Right lobe of liver (tissue), 6 donors: ENCODE results near the gene DNMT3B. TPM values are rescaled to one million over a fixed set of nuclear protein-coding genes. Genes with fewer than 3 reads are reported as not detected.

Experiments used
- ATAC-seq, 4 donors: fragments of 200-7000 bp; cut with Tn5 transposase; one replicate each; pipeline ENCODE4 v1.9.1; 2020; ENCODE audit warnings: mild to moderate bottlenecking in 4 of 4, moderate library complexity in 4 of 4
- DNase-seq, 3 donors: peaks; one replicate each; pipeline ENCODE4 v3.0.0-alpha.2; 2020
- H3K27ac ChIP-seq, 3 donors: fragments of 200-600 bp; one replicate each; pipeline ENCODE4 v1.8.0; 2022
- H3K27me3 ChIP-seq, 2 donors: fragments of 200-600 bp; one replicate each; pipeline ENCODE4 v1.8.0; 2022
- H3K36me3 ChIP-seq, 4 donors: fragments of 200-600 bp; sonication (generic) in 1 of 4; one replicate each; pipeline versions ENCODE4 v1.5.1 to v1.8.0; 2017 to 2022; ENCODE audit warnings: control low read depth in 1 of 4
- H3K4me1 ChIP-seq, 4 donors: fragments of 200-600 bp; sonication (generic) in 1 of 4; one replicate each; pipeline versions ENCODE4 v1.5.1 to v1.8.0; 2017 to 2022; ENCODE audit warnings: control low read depth in 1 of 4
- H3K4me3 ChIP-seq, 3 donors: fragments of 200-600 bp; one replicate each; pipeline ENCODE4 v1.8.0; 2022
- H3K9me3 ChIP-seq, 4 donors: fragments of 200-600 bp; sonication (generic) in 1 of 4; one replicate each; pipeline versions ENCODE4 v1.5.1 to v1.8.0; 2017 to 2022; ENCODE audit warnings: control low read depth in 1 of 4
- POLR2A ChIP-seq: fragments of 450-650 bp; IDR thresholded peaks from one replicate; pipeline ENCODE4 v1.6.1; 2017; ENCODE audit warnings: antibody characterized with exemption, mild to moderate bottlenecking
- WGBS: methylation state at CpG from one replicate; pipeline ENCODE4 v1.1.6; 2018; ENCODE audit warnings: low coverage, low lambda C conversion rate; ENCODE audit not compliant: insufficient coverage; ENCODE audit errors: missing lambda C conversion rate; 5-methylcytosine and 5-hydroxymethylcytosine counted together
- intact Hi-C, 2 donors: fragments of 100-400 bp; cut with DNase I; formaldehyde crosslinking; loops; one replicate each; pipeline versions ENCODE4 v1.11.2 to v1.14.1; 2022
- total RNA-seq, 6 experiments: library from RNA; depleted of rRNA in 2 of 6; stranded (reverse); fragments of >200 nt in 2 of 6; fragmentation: NEBNext Ultra II Directional in 3 of 6; extraction: Animal tissue kit (Norgen Biotek cat#: 25700) in 3 of 6; gene quantifications; one replicate each; pipeline versions ENCODE4 v1.1.0 to v1.2.4, GENCODE V29; 2016 to 2023
- TF ChIP-seq, protein P1 (sequence below), 4 donors: fragments of 200-600 bp in 3 of 4; fragments of 450-650 bp in 1 of 4; IDR thresholded peaks; one replicate each; pipeline versions ENCODE4 v1.5.1 to v1.8.0; 2016 to 2022; ENCODE audit warnings: antibody characterized with exemption in 4 of 4, mild to moderate bottlenecking in 2 of 4
- donor health status: DM: no; HTN: yes; CAD: no.
- donor health status: DM: no; HTN: no; CAD: no.
- donor health status: DM: no; HTN: no; CAD: no.
- donor health status: DM: no; HTN: yes; CAD: no.
- donor health status: DM: no; HTN: yes; CAD: no.

Gene DNMT3B
- total RNA-seq, 6 experiments from 2014 or later: 0.43 to 0.88 (median 0.65) TPM

DNA sequence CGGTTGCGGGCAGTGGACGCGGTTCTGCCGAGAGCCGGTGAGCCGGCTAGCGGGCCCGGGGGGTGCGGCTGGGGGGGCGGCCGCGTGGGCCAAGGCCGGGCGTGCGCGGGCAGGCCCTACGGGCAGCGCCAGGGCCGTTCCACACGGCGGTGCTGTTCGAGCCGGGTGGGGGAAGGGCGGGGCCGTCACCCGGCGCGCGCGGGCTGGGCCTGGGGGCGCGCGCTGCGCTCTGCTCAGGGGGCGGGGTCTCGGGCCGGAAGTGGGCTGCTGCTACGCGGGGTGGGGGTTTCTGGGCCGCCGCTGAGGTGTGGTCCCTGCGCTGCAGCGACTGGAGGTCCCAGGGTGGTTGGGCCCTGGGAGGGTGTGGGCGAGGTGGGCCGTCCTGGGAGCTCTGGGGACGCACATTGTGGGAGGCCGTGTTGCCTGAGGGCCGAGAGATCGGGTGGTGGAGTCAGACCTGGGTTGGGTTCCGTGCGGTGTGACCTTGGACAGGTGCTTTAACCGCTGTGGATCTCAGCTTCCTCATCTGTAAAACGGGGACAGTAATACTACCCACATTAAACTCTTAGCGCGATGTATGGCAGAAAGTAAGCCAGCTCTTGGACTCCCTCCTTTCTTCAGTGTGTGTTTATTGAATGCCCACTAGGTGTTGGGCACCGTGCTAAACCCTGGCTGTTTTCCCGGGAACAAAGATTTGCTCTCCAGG lies 58.0 kb downstream of the DNMT3B start:
- intact Hi-C loops: no loop called here
- Histone ChIP-seq H3K27me3 (no peaks in the 10 kb centered on the region), H3K4me3 (peak overlapping the region; percentile 66 to 78 (median 72)), H3K9me3 (no peaks in the 10 kb centered on the region), H3K27ac (peak overlapping the region; percentile 85 to 89 (median 86)), H3K36me3 (no peaks in the 10 kb centered on the region), H3K4me1 (no peaks in the 10 kb centered on the region)
- TF ChIP-seq, protein P1, sequence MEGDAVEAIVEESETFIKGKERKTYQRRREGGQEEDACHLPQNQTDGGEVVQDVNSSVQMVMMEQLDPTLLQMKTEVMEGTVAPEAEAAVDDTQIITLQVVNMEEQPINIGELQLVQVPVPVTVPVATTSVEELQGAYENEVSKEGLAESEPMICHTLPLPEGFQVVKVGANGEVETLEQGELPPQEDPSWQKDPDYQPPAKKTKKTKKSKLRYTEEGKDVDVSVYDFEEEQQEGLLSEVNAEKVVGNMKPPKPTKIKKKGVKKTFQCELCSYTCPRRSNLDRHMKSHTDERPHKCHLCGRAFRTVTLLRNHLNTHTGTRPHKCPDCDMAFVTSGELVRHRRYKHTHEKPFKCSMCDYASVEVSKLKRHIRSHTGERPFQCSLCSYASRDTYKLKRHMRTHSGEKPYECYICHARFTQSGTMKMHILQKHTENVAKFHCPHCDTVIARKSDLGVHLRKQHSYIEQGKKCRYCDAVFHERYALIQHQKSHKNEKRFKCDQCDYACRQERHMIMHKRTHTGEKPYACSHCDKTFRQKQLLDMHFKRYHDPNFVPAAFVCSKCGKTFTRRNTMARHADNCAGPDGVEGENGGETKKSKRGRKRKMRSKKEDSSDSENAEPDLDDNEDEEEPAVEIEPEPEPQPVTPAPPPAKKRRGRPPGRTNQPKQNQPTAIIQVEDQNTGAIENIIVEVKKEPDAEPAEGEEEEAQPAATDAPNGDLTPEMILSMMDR (IDR thresholded peaks at IDR 0.05): no peak
- peak; percentile 44 for TF ChIP-seq POLR2A
- ATAC-seq: peak; percentile 72 to 90 (median 81)
- 0% methylated on average over 2 of the region's 58 CpGs for WGBS
- DNase-seq: peak in 2 of 3 donors; percentile 78 to 83

DNA sequence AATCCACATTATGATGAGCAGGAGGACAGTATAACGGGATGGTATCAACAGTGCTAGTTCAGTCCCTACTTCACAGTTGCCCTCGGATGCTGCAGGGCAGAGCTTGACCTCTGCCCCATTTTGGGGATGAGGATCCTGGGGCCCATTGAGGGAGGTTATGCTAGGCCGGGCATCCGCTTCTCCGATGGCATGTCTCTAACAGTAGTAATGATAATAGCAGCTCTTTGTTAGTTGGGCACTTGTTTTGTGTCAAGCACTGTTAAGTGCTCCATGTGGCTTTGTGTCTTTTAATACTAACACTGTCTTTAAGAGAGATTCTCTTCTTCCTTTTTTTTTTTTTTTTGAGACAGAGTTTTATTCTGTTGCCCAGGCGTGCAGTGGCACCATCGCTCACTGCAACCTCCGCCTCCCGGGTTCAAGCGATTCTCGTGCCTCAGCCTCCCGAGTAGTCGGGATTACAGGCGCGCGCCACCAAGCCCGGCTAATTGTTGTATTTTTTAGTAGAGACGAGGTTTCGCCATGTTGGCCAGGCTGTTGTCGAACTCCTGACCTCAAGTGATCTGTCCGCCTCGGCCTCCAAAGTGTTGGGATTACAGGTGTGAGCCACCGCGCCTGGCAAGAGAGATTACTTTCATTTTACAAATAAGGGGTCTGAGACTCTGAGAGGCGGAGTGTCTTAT lies 58.7 kb downstream of the DNMT3B start:
- ATAC-seq: peak in 1 of 4 donors; percentile 5
- Histone ChIP-seq H3K4me1 (no peaks in the 10 kb centered on the region), H3K36me3 (no peaks in the 10 kb centered on the region), H3K27me3 (no peaks in the 10 kb centered on the region), H3K4me3 (peak overlapping the region; percentile 66 to 78 (median 72)), H3K9me3 (no peaks in the 10 kb centered on the region), H3K27ac (peak overlapping the region; percentile 85 to 89 (median 86))
- TF ChIP-seq, protein P1 (IDR thresholded peaks at IDR 0.05): no peak
- no peak for TF ChIP-seq POLR2A
- intact Hi-C loops: no loop called here
- no peak for DNase-seq
- WGBS: 53% methylated on average over 7 of the region's 25 CpGs

DNA sequence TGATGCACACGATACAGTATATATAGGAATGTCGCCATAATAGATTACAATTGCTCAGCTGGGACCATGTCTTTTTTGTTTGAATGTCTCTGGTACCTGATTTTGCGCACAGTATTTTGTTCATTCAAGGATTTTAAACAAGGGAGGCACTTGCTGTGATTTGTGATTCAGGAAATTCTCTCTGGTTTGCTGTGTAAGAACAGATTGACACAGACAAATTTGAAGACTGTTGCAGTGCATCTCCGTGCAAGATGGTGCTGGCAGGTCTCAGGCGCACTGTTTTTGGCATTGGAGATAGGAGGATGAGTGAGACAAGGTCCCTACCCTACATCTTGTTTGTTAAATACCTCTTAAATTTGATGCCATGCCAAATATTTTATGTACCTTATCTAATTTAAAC lies 60.0 kb downstream of the DNMT3B start:
- 81% methylated on average over 5 of the region's 5 CpGs for WGBS
- DNase-seq (no peak), ATAC-seq (no peak)
- H3K4me1 ChIP-seq: no peaks in the 10 kb centered on the region
- no peak overlapping the region for H3K27ac ChIP-seq
- TF ChIP-seq, protein P1 (IDR thresholded peaks at IDR 0.05): no peak
- TF ChIP-seq POLR2A: no peak
- intact Hi-C loops: no loop called here
- H3K36me3 ChIP-seq: peaks cover 0 to 10% (median 1%) of the 10 kb centered on the region in 4 donors
- H3K9me3 ChIP-seq: no peaks in the 10 kb centered on the region
- H3K27me3 ChIP-seq: no peaks in the 10 kb centered on the region
- no peak overlapping the region for H3K4me3 ChIP-seq

DNA sequence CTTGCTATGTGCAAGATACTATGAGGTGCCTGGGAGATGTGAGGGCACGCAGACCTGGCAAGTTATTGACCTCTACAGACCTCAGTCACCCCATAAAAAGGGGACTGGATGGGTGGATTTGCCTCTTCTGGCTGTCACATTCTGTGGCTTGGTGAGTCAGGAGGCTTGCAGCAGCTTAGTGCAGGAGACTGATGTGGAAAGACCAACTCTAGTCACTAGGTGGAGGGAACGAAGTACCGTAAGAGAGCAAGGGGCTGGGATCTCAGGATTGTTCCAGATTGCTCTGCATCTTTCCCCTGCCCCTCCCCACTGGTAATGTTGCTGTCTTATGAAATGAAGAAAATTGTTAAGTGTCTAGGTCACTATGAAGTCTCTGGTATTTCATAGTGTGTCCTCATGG lies 60.9 kb downstream of the DNMT3B start:
- ATAC-seq (no peak), DNase-seq (no peak)
- no peak overlapping the region for H3K4me3 ChIP-seq
- H3K27me3 ChIP-seq: no peaks in the 10 kb centered on the region
- H3K9me3 ChIP-seq: no peaks in the 10 kb centered on the region
- 62% methylated on average over 3 of the region's 3 CpGs for WGBS
- TF ChIP-seq, protein P1 (IDR thresholded peaks at IDR 0.05): no peak
- TF ChIP-seq POLR2A: no peak
- intact Hi-C loops: no loop called here
- H3K4me1 ChIP-seq: no peaks in the 10 kb centered on the region
- H3K27ac ChIP-seq: no peak overlapping the region
- peaks cover 0 to 16% (median 3%) of the 10 kb centered on the region in 4 donors for H3K36me3 ChIP-seq
